Endothelial cell of hepatic sinusoid (primary cell): Measurements from ENCODE around the gene KCNQ1.

ENCODE experiments used
- in situ Hi-C: cut with HindIII; loops from 2 replicates; pipeline ENCODE4 v1.10.0; 2017; ENCODE audit warnings: low sequenced_read_pairs

KCNQ1 gene

DNA sequence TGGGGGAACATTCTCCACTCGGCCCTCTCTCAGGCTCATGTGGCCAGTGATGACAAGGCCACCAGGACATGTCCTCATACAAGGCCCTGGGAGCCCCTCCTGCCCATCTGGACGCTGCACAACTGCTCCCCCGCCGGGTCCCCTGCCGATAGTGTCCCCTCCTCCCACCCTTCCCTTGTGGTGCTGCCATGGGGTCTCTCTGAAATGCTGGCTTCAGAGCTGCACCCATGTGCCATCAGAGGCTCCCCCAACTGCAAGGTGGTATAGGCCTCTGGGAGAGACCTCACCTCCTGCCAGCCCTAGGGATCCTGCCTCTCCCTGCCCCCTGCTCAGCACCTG is 142.0 kb downstream of the KCNQ1 start:
- in situ Hi-C loops = no loop called here

DNA sequence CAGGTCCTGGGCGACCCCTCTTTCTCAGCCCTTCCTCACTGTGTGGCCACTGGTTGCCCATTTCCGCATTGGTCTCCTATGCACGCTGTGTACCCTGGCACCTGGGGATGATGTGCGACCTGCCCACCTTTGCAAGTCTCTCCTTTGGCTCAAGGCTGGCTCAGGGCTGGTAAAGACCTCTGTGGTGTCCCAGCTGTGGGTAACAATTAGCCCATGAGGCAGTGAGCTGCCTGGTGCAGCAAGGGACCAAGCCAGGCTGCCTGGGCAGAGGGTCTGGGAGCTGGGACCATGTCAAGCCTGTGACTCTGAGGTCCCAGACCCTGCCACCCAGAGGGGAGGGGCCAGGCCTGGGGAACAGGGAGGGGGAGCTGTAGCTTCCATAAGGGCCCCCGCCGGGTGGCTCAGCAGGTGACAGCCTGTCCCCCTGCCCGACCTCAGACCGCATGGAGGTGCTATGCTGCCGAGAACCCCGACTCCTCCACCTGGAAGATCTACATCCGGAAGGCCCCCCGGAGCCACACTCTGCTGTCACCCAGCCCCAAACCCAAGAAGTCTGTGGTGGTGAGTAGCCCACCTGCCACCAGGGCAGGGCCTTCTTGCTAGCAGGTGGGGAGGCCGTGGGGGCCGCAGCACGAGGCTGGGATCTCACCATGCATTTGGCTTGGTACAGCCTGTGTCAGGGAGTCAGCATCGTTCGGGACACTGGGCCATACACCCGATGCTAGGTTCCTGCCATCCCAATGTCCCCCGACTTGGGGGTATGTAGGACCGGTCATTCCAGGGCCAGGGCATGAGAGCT is 142.5 kb downstream of the KCNQ1 start:
- in situ Hi-C loops = no loop called here

DNA sequence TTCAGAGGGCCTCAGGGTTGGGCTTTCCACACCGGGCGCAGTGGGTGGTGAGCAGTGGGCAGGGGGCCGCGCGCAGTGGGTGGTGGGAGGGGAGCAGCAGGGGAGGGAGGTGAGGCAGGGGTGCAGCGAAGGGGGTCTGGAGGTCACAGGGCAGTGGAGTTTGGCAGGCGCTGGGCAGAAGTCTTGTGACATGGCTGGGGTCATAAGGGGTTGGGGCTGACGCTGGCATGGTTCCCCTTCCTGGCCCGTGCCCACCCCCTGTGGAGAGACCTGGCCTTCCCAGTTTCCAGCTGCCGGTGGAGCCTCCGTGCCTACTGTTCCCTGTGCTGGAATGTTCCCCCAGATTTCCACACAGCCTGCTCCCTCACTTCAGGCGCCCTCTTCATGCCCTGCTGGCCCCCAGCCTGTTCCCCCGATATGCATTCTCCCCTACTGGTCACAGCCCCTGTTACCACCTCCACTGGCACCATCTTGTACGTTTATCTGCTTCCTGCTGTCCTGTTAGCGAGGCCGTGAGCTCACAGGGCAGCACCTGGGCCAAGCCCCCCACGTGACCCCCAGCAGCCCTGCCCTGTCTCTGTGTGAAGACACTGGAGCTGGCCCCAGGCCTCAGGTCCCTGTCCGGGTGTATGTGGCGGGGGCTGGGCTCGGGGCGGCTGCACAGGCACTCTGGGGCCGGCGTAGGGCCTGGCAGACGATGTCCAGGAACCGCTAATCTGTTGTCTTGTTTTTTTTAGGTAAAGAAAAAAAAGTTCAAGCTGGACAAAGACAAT is 143.4 kb downstream of the KCNQ1 start:
- in situ Hi-C loops = no loop called here

DNA sequence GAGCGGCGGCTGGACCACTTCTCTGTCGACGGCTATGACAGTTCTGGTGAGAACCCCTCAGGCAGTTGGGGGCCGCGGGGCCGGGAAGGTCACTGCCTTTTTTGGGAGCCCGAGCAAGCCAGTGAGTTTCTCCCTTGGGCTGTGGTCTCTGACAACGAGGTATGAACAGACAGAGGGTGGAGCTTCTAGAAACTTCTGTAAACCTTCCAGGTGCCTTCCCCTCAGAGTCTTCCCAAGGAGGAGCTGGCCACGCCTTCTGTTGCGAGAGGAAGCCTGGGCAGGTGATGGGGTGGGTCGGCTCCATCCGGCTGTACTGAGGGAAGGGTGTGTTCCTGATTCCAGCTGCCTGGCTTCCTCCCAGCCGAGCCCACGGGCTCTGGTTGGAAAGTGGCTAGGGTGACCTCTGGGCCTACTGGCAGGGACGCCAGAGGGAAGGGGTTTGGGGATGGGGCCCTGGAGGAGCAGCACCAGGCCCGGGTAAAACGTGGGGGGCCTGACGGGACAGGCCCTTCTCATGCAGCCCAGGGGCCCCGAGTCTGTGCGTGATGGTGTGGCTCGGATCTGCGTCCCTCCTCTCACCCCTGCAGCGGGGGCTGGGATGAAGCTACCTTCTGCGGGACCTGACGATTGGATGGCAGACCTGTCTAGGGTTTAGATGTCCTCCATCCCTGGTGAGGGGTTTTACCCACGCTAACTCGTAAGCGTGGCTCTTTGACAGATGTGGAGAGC is 144.2 kb downstream of the KCNQ1 start:
- in situ Hi-C loops = no loop called here

DNA sequence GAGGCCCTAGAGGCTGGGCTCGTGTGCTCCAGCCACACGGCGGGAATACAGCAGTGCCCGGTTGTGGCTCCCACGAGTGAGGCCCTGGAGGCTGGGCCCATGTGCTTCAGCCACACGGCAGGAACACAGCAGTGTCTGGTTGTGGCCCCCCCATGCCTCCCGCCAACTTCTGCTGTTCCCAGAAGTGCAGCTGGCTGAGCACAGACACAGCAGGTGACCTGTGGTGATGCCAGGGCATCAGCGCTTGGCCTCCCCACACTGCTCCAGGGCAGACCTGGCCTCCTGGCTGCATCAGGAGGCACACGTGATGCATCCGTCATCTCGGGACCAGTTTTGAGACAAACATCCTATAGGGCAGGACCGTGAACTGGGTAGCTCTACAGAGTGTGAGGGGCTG is 144.7 kb downstream of the KCNQ1 start:
- in situ Hi-C loops = no loop called here

DNA sequence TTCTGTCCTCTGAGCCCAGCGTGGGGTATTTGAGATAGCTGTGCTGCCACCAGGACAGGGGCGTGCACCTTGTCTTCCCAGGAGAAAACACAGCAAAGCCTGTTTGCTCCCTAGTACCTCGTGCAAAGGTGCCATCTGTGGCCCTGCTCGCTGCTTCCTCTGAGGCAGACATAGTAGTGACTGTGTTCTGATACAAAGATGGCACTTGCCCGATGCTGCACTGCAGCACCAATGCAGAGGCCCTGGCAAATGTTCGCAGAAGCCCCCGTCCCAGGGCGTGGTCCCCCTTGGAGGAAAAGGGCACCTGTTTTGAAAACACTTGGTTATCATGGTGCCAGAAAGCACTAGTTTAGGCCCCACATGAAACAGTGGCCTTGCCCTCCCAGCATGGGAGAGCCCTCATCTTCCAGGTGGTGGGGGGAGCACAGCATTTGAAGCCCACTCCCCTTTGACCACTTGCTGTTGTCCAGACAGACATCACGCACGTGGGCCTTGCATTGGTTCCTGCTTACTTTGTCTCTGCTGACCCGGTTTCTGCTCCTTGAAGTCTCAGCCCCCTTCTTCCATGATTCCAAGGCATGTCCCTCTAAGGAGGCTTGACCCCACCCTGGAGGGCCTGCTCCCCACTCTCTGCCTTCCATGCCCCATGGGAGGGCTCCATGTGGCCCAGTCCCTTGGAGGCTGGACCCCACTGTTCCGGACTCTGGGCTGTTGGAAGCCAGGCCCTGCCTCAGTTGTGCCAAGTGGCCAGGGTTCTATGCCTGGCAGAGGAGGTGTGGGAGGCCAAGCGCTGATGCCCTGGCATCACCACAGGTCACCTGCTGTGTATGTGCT is 145.5 kb downstream of the KCNQ1 start:
- in situ Hi-C loops = no loop called here

DNA sequence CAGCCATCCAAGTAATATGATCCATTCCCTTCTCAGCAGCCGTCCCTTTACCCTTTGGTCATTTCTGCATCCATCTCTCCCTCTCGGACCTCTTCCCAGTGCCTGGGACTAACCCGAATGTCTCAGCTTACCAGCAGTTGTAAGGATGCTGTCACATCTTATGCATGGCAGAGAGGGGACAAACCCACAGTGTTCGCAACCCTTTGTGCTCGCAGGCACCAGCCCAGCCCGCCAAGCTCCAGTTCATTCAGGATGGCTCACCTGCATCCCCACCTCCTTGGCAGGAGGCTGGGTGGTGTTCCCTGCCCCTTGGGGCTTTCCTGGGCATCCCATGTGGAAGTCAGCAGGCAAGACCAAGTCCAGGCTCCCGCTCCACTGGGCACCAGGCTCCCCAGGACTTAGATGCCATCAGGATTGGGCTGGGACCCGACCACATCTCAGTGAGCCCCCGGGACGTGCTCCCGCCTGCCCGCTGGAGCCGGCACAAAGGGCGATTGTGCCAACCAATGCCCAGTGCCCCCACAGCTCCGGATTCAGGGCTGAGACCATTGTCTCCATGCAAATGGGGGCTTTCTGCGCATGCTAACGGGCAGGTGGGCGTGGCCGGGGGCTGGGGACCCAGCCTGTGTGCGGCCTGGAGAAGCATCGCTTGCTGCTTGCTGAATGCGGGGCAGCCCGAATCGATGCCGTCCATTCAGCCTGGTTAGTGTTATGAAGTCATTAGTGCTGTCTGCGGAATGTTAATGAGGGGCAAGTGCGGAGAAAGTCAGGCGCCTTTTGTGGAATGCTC is 146.4 kb downstream of the KCNQ1 start:
- in situ Hi-C loops = no loop called here

DNA sequence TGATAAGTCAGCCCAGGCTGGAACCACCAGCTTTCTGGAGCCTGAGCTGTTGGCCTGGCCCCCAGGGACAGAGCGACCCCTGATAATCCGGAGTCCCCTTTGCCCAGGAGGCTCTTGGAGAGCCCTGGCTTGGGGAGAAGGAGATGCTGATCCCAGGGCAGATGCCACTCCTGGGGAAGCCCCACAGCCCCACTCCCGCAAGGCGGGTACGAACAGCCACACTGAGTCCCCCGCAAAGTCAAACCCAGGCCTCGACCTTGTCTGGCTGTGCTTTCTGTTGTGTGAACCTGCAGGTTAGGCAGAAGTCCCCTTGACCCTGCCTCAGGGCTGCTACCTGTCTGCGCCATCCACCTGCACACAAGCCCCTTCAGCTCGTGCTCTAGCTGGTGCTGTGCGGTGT is 147.0 kb downstream of the KCNQ1 start:
- in situ Hi-C loops = no loop called here

DNA sequence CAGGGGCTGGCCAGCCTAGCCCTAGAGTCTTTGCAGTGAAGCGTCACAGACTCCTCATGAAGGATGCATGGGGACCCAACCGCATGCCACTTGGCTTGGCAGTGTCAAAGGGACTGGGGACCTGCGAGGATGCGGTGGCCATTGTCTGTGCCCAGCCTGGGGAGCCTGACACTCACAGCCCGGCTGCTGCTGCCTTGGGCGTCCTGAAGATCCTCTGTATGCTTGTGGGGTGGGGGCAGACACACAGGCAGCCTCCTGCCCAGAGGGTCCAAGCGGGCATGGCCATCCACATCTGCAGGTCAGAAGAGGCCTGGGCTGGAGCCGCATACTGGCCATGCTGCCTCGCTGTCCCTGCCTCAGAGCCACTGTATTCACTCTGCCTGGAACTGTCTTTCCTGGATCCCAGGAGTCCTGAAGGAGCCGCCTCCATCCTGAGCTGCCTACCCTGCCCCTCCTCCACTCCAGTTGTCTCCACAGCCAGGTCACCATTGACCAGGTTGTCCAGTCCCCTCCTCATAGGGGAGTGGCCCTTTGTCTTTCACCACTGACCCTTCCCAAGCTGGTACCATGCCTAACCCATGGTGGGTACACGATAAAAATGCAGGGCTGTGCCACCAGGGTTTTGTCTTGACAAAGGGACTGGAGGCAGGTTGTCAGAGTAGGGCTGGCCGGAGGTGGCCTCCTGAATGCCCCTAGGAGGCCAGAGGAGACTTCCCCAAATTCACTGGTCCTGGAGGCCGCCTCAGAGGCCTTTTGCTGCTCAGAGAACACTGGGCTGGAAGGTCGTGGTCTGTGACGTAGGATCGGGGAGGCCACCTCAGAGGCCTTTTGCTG is 148.0 kb downstream of the KCNQ1 start:
- in situ Hi-C loops = no loop called here

DNA sequence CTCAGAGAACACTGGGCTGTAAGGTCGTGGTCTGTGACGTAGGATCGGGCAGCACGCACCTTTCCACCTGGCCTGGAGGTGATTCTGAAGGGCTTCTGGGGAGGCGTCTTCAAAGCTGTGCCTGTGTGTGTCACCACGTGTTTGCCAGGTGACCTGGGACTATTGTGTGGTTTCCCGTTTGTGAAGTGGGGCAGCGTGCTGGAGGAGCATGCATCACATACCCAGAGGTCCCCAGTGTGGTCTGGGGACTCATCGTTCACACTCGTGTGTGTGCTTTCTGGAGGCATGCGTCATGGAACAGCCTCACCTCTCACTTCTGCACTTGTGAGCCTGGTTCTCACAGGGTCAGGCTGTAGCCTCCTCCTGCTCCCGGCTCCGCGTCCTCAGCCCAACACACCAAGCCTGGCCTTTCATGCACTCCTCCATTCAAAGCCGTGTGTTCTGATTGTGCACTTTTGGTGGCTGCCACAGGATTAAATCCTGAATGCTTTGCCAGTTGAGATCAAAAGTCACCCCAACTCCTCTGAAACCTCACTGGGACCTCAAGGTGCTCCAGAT is 148.7 kb downstream of the KCNQ1 start:
- in situ Hi-C loops = no loop called here

DNA sequence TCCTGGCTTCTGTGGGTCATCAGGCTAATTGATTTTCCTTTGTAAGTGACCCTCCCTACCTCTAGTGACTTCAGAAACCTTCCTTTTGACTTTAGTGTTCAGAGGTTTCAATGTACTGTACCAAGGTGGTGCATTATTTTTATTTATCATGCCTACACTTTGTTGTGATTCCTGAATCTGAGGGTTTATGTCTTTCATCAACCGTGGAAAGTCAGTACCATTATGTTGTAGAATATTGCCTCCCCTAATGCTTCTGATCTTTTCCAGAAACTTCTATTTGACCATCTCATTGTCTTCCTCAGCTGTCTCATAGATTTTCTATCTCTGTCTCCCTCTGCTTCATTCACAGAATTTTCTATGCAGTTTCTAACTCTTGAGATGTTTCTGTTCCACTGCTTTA is 149.5 kb downstream of the KCNQ1 start:
- in situ Hi-C loops = no loop called here

DNA sequence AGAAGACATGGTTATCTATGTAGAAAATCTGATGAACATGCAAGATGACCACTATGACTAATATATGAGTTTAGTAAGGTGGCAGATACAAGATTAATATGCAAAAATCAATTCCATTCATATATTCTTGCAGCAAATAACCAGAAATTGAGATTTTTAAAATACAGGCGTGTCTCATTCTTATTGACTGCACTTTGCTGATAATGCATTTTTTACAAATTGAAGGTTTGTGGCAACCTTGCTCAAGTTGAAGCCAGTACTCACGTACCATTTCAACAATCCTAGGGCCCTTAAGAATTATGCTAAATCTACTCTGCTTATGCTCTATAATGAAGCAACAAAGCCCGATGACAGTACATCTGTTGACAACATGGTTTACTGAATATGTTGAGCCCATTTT is 150.4 kb downstream of the KCNQ1 start:
- in situ Hi-C loops = loop anchor here (5.0 kb wide), 1 partner anchor 38 kb away; no protein-coding TSS in a partner anchor

DNA sequence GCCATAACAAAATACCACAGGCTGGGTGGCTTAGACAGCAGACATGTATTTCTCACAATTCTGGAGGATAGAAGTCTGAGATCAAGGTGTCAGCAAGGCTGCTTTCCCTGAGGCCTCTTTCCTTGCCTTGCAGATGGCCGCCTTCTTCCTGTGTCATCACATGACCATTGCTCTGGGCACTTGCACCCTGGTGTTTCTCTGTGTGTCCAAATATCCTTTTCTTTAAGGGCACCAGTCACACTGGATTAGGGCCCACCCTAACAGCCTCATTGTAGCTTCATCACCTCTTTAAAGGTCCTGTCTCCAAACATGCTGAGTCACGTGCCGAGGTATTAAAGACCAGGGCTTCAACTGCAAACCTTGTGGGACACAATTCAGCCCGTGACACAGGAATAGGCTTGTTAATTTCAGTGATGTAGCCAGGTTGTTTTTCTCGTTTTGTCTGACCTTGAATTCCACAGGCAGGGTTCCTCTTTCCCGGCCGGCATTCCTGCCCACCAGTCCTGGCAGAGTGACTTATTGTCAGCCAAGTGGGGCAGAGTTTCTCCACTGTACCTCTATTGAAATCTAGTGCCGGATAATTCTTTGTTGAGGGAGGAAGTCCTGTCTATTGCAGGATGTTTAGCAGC is 154.9 kb downstream of the KCNQ1 start:
- in situ Hi-C loops = loop anchor here (5.0 to 10.0 kb wide), 2 partner anchors 42 to 55 kb away; no protein-coding TSS in a partner anchor

DNA sequence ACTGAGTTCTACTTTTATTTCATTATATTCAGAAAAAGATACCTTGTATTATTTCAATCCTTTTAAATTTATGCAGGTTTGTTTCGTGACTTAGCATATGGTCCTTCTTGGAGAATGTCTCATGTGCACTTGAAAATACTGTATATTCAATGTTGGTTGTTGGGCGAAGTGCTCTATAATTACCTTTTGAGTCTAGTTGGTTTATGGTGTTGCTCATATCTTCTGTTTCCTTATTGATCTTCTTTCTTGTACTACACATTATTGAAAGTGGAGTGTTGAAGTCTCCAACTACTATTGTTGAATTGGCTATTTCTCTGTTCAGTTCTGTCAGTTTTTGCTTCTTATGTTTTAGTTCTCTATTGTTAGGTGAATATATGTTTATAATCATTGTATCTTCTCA is 164.5 kb downstream of the KCNQ1 start:
- in situ Hi-C loops = loop anchor here (10.0 kb wide), 1 partner anchor 45 kb away; no protein-coding TSS in a partner anchor

DNA sequence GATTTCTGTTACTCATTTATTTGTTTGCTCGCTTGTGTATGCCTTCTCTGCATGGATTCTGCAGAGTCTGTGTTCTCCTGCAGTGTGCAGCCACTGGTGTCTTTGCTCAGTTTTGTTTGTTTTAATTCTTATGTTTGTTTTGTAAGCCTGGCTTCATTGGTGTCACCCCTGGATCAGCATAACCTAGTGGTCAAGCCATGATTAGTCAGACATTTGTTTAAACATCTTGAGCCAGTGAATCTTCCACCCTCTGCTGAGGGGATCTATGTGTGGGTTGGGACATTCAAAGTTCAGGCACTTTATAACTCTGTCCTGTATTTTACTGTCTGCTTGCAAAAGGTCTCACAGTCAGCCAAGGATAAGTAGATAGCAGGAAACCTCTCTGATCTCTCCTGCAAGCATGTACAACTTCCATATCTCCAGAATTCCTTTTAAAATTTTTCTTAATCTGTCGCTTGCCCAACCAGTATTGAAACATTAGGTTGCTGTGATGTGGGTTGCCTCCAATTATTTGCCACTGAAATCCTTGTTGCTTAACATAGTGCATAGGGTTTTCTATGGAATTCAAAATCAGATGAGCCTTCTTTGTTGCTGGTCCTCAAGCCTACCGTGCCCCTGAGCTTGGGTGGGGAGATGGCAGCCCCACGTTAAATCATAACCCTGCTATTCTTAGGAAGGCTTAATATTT is 168.2 kb downstream of the KCNQ1 start:
- in situ Hi-C loops = no loop called here

DNA sequence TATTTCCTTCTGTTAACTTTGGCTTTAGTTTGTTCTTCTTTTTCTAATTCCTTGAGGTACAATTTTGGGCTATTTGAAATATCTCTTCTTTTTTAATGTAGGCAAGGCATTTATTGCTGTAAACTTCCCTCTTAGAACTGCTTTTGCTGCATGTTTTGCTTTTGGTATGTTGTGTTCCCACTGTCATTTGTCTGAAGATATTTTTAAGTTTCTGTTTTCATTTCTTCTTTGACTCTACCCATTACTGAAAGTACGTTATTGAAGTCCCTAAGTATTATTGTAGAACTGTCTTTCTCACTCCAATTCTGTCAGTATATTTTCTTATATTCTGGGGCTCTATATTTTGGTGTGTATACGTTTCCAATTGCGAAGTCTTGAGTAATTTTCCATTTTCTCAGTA is 177.1 kb downstream of the KCNQ1 start:
- in situ Hi-C loops = no loop called here

DNA sequence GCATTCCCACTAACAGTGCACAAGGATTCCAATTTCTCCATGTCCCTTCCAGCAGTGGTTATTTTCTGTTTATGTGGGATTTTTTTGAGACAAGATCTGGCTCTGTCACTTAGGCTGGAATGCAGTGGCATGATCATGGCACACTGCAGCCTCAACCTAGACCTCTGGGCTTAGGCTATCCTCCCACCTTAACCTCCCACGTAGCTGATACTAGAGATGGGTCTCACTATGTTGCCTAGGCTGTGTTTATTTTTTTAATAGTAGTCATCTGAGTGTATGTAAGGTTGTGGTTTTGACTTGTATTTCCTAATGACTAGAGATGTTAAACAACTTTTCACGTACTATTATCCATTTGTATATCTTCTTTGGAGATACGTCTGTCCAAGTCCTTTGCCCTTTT is 180.4 kb downstream of the KCNQ1 start:
- in situ Hi-C loops = no loop called here

DNA sequence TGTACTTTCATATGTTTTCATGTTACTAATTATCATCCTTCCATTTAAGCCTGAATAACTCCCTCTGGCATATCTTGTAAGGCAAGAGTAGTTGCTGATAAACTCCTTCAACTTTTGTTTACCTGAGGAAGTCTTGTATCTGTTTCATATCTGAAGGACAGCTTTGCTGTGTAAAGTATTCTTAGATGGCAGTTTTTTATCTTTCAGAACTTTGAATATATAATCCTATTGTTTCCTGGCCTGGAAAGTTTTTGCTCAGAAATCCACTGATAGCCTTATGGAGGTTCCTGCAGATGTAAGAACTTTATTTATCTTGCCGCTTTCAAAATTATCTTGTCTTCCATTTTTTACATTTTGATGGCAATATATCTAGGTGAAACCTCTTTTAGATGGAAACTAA is 185.9 kb downstream of the KCNQ1 start:
- in situ Hi-C loops = no loop called here
